MCF 10A (cell line): Measurements from ENCODE around the gene CARD11. TPM values are rescaled to one million over a fixed set of nuclear protein-coding genes. Genes with fewer than 3 reads are reported as not detected.

Experiments
- BruUV-seq: library from RNA; stranded (reverse); fragments of 400-500 nt; replicated peaks from 2 replicates; lab custom pipeline; 2021; lab: Mats Ljungman, UMichigan
- CTCF ChIA-PET: fragments of 300-600 bp; sonication (Branson Sonifier 250); formaldehyde crosslinking; extraction: SDS; loops from one replicate; lab custom pipeline; 2021; ENCODE audit warnings: antibody characterized with exemption, inconsistent platforms; lab: Yijun Ruan, JAX
- POLR2A ChIA-PET: fragments of 300-600, 350-650 bp; sonication (Branson Sonifier 250); formaldehyde crosslinking; extraction: SDS; loops from one replicate; lab custom pipeline; 2020; ENCODE audit warnings: antibody characterized with exemption, inconsistent platforms; lab: Yijun Ruan, JAX
- DNase-seq: peaks from one replicate; pipeline ENCODE4 v3.0.0-alpha.2; 2018; ENCODE audit not compliant: unreplicated experiment
- H3K27ac Mint-ChIP-seq: one replicate; pipeline ENCODE4 v1.8.0; 2022; ENCODE audit warnings: mild to moderate bottlenecking, low read depth, mixed read lengths; ENCODE audit not compliant: unreplicated experiment
- H3K27me3 Mint-ChIP-seq: one replicate; pipeline ENCODE4 v1.8.0; 2022; ENCODE audit warnings: mixed read lengths; ENCODE audit not compliant: insufficient read depth, unreplicated experiment
- H3K36me3 Mint-ChIP-seq: one replicate; pipeline ENCODE4 v1.8.0; 2022; ENCODE audit warnings: mild to moderate bottlenecking, moderate library complexity, mixed read lengths; ENCODE audit not compliant: insufficient read depth, unreplicated experiment
- H3K4me1 Mint-ChIP-seq: one replicate; pipeline ENCODE4 v1.8.0; 2022; ENCODE audit warnings: mixed read lengths; ENCODE audit not compliant: insufficient read depth, unreplicated experiment
- H3K4me3 Mint-ChIP-seq: one replicate; pipeline ENCODE4 v1.8.0; 2022; ENCODE audit warnings: mild to moderate bottlenecking, moderate library complexity, mixed read lengths; ENCODE audit not compliant: unreplicated experiment
- H3K9me3 Mint-ChIP-seq: one replicate; pipeline ENCODE4 v1.8.0; 2022; ENCODE audit warnings: mixed read lengths; ENCODE audit not compliant: unreplicated experiment
- intact Hi-C: fragments of 100-400 bp; cut with micrococcal nuclease; formaldehyde crosslinking; loops from 2 replicates; pipeline ENCODE4 v1.14.1; 2022
- total RNA-seq: library from RNA; stranded (reverse); gene quantifications from 2 replicates; pipeline ENCODE4 v1.2.3, GENCODE V29; 2022
- TF ChIP-seq, protein P1 (sequence below): fragments of 200-600 bp; IDR thresholded peaks from one replicate; pipeline ENCODE4 v1.8.0; 2022; ENCODE audit warnings: antibody characterized with exemption, mild to moderate bottlenecking; ENCODE audit not compliant: unreplicated experiment

CARD11 gene
- total RNA-seq, 1 experiment from 2014 or later: not detected

DNA sequence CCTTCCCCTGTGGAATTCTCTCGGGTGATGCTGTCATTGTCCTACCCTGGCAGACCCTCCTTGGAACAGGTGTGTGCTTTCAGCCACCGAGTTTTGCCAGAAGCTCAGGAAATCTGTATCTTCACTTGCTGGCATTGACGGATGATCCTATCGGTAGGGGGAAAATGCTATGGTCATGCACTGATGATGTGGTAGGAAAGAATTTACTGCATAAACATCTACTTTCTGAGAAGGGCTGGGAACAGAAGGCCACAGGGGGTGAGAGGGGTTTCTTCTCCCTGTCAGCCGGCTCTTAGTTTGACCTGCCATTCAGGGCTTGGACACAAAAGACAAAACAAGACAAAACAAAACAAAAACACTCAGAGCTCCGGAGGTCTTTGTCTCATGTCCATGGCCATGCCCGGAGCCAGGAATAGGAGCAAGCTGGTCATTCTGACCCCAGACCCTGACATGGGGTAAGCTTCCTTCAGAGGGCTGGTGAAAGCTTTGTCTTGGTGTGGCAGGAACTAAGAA lies 43.6 kb upstream of the CARD11 start:
- Mint-ChIP-seq H3K36me3 (no peaks in the 10 kb centered on the region), H3K4me3 (no peak overlapping the region), H3K27me3 (peaks cover 12% of the 10 kb centered on the region), H3K4me1 (no peaks in the 10 kb centered on the region), H3K9me3 (no peaks in the 10 kb centered on the region), H3K27ac (no peak overlapping the region)
- TF ChIP-seq, protein P1, sequence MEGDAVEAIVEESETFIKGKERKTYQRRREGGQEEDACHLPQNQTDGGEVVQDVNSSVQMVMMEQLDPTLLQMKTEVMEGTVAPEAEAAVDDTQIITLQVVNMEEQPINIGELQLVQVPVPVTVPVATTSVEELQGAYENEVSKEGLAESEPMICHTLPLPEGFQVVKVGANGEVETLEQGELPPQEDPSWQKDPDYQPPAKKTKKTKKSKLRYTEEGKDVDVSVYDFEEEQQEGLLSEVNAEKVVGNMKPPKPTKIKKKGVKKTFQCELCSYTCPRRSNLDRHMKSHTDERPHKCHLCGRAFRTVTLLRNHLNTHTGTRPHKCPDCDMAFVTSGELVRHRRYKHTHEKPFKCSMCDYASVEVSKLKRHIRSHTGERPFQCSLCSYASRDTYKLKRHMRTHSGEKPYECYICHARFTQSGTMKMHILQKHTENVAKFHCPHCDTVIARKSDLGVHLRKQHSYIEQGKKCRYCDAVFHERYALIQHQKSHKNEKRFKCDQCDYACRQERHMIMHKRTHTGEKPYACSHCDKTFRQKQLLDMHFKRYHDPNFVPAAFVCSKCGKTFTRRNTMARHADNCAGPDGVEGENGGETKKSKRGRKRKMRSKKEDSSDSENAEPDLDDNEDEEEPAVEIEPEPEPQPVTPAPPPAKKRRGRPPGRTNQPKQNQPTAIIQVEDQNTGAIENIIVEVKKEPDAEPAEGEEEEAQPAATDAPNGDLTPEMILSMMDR: no peak
- POLR2A ChIA-PET: no interaction called here
- no peak for DNase-seq
- intact Hi-C loops: no loop called here
- no TSS peak for BruUV-seq
- CTCF ChIA-PET: no interaction called here

- intact Hi-C loops: no loop called here
- ChIA-PET CTCF (interaction anchor here (0.9 kb wide), 1 partner anchor 1386 kb away, joined by 4 read pairs; no protein-coding TSS in a partner anchor), POLR2A (no interaction called here)
- Mint-ChIP-seq H3K27me3 (peaks cover 12% of the 10 kb centered on the region), H3K27ac (no peak overlapping the region), H3K9me3 (no peaks in the 10 kb centered on the region), H3K4me3 (no peak overlapping the region), H3K36me3 (no peaks in the 10 kb centered on the region), H3K4me1 (no peaks in the 10 kb centered on the region)
- no peak for DNase-seq
- TF ChIP-seq, protein P1: no peak
- no TSS peak for BruUV-seq
Measured at GRCh38 chr7:3083350-3083749, 39.7 kb upstream of the CARD11 start.

- H3K27me3 Mint-ChIP-seq: peaks cover 12% of the 10 kb centered on the region
- DNase-seq: no peak
- CTCF ChIA-PET: interaction anchor here (0.6 kb wide), 1 partner anchor 11 kb away, joined by 5 read pairs; no protein-coding TSS in a partner anchor
- H3K36me3 Mint-ChIP-seq: no peaks in the 10 kb centered on the region
- no peaks in the 10 kb centered on the region for H3K4me1 Mint-ChIP-seq
- intact Hi-C loops: no loop called here
- POLR2A ChIA-PET: no interaction called here
- TF ChIP-seq, protein P1: no peak
- no peaks in the 10 kb centered on the region for H3K9me3 Mint-ChIP-seq
- no peak overlapping the region for H3K27ac Mint-ChIP-seq
- H3K4me3 Mint-ChIP-seq: no peak overlapping the region
- no TSS peak for BruUV-seq
Measured at GRCh38 chr7:3082831-3083230, 39.2 kb upstream of the CARD11 start.

DNA sequence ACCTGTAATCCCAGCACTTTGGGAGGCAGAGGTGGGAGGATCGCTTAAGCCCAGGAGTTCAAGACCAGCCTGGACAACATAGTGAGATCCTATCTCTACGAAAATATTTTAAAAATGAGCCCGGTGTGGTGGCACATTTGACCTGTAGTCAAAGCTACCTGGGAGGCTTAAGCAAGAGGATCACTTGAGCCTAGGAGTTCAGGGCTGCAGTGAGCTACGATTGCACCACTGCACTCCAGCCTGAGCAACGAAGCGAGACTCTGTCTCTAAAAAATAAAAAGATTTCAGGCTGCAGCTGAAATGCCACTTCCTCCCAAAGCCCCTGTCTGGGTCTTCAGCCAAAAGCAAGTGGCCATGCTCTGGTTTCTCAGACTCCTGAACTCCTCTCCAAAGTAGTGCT lies 38.7 kb upstream of the CARD11 start:
- ChIA-PET POLR2A (no interaction called here), CTCF (interaction anchor here (0.6 kb wide), 1 partner anchor 11 kb away, joined by 5 read pairs; no protein-coding TSS in a partner anchor)
- BruUV-seq: no TSS peak
- Mint-ChIP-seq H3K4me3 (no peak overlapping the region), H3K36me3 (no peaks in the 10 kb centered on the region), H3K27me3 (peaks cover 12% of the 10 kb centered on the region), H3K27ac (no peak overlapping the region), H3K4me1 (no peaks in the 10 kb centered on the region), H3K9me3 (no peaks in the 10 kb centered on the region)
- TF ChIP-seq, protein P1: no peak
- no peak for DNase-seq
- intact Hi-C loops: no loop called here
